Measurements from ENCODE around the gene LMOD2.
A peak's percentile ranks its signal among the peaks of the same experiment; 100 is the strongest.

Gene LMOD2

GRCh38 chr7:123647106-123647730, 8.4 kb upstream of the LMOD2 start:
- Histone ChIP-seq H3K4me2 (ENCODE audit: low read depth, low read length, poor library complexity, severe bottlenecking) (no peak overlapping the region), H3K9ac (ENCODE audit: low read depth, low read length, poor library complexity, severe bottlenecking) (no peak overlapping the region), H3K9me2 (replicated peaks; ENCODE audit: low read depth, low read length) (no peaks in the 10 kb centered on the region), H3K79me2 (ENCODE audit: insufficient read depth, low read length) (no peaks in the 10 kb centered on the region), H3K9me3 (ENCODE audit: insufficient read depth, low read depth, low read length) (no peaks in the 10 kb centered on the region), H2AFZ (ENCODE audit: low read length) (0 out of 2 replicates have a peak overlapping the region, but pooled peaks have one; percentile 21), H4K20me1 (ENCODE audit: insufficient read depth, low read length, poor library complexity, severe bottlenecking) (no peaks in the 10 kb centered on the region), H3K4me1 (ENCODE audit: insufficient read depth, low read length, poor library complexity, severe bottlenecking) (no peaks in the 10 kb centered on the region), H3K36me3 (ENCODE audit: insufficient read depth, low read length) (no peaks in the 10 kb centered on the region), H3K4me3 (ENCODE audit: low read length, poor library complexity, severe bottlenecking) (no peak overlapping the region), H3F3A (ENCODE audit: low read depth) (no peaks in the 10 kb centered on the region), H3K27me3 (ENCODE audit: insufficient read depth, low read length, poor library complexity, severe bottlenecking) (no peaks in the 10 kb centered on the region)
- TF ChIP-seq EZH2phosphoT487 (IDR thresholded peaks at IDR 0.05; ENCODE audit: borderline replicate concordance) (no peak), CTCF (conservative IDR thresholded peaks at IDR 0.05; ENCODE audit: low read length) (no peak)

- TF ChIP-seq EZH2phosphoT487 (IDR thresholded peaks at IDR 0.05; ENCODE audit: borderline replicate concordance), result no peak
- no peak for TF ChIP-seq CTCF (conservative IDR thresholded peaks at IDR 0.05; ENCODE audit: low read length)
- Histone ChIP-seq H3K4me1 (ENCODE audit: insufficient read depth, low read length, poor library complexity, severe bottlenecking) (no peaks in the 10 kb centered on the region), H3K79me2 (ENCODE audit: insufficient read depth, low read length) (no peaks in the 10 kb centered on the region), H3K36me3 (ENCODE audit: insufficient read depth, low read length) (no peaks in the 10 kb centered on the region), H3K9me3 (ENCODE audit: insufficient read depth, low read depth, low read length) (no peaks in the 10 kb centered on the region), H3K4me2 (ENCODE audit: low read depth, low read length, poor library complexity, severe bottlenecking) (no peak overlapping the region), H3K9me2 (replicated peaks; ENCODE audit: low read depth, low read length) (no peaks in the 10 kb centered on the region), H3K9ac (ENCODE audit: low read depth, low read length, poor library complexity, severe bottlenecking) (no peak overlapping the region), H3K4me3 (ENCODE audit: low read length, poor library complexity, severe bottlenecking) (no peak overlapping the region), H3F3A (ENCODE audit: low read depth) (no peaks in the 10 kb centered on the region), H2AFZ (ENCODE audit: low read length) (no peak overlapping the region), H3K27me3 (ENCODE audit: insufficient read depth, low read length, poor library complexity, severe bottlenecking) (no peaks in the 10 kb centered on the region), H4K20me1 (ENCODE audit: insufficient read depth, low read length, poor library complexity, severe bottlenecking) (no peaks in the 10 kb centered on the region)
These were observed 5.7 kb upstream of the LMOD2 start for GRCh38 chr7:123649964-123650363.

GRCh38 chr7:123650595-123650994, 5.1 kb upstream of the LMOD2 start:
- H3K4me2 ChIP-seq (ENCODE audit: low read depth, low read length, poor library complexity, severe bottlenecking), result no peak overlapping the region
- TF ChIP-seq EZH2phosphoT487 (IDR thresholded peaks at IDR 0.05; ENCODE audit: borderline replicate concordance) (no peak), CTCF (conservative IDR thresholded peaks at IDR 0.05; ENCODE audit: low read length) (no peak)
- H3K79me2 ChIP-seq (ENCODE audit: insufficient read depth, low read length), result no peaks in the 10 kb centered on the region
- no peak overlapping the region for H3K9ac ChIP-seq (ENCODE audit: low read depth, low read length, poor library complexity, severe bottlenecking)
- H3K9me3 ChIP-seq (ENCODE audit: insufficient read depth, low read depth, low read length), result no peaks in the 10 kb centered on the region
- H4K20me1 ChIP-seq (ENCODE audit: insufficient read depth, low read length, poor library complexity, severe bottlenecking), result no peaks in the 10 kb centered on the region
- no peak overlapping the region for H2AFZ ChIP-seq (ENCODE audit: low read length)
- H3K4me1 ChIP-seq (ENCODE audit: insufficient read depth, low read length, poor library complexity, severe bottlenecking), result no peaks in the 10 kb centered on the region
- H3F3A ChIP-seq (ENCODE audit: low read depth), result no peaks in the 10 kb centered on the region
- no peak overlapping the region for H3K4me3 ChIP-seq (ENCODE audit: low read length, poor library complexity, severe bottlenecking)
- H3K27me3 ChIP-seq (ENCODE audit: insufficient read depth, low read length, poor library complexity, severe bottlenecking), result no peaks in the 10 kb centered on the region
- no peaks in the 10 kb centered on the region for H3K36me3 ChIP-seq (ENCODE audit: insufficient read depth, low read length)
- H3K9me2 ChIP-seq (replicated peaks; ENCODE audit: low read depth, low read length), result no peaks in the 10 kb centered on the region
